Endothelial cell of umbilical vein (primary cell): ENCODE data around the gene ATP10A. TPM values are rescaled to one million over a fixed set of nuclear protein-coding genes. Genes with fewer than 3 reads are reported as not detected.

Source experiments
- BruUV-seq: library from RNA; stranded (reverse); fragments of 400-500 nt; replicated peaks from 2 replicates; lab custom pipeline; 2021; lab: Mats Ljungman, UMichigan
- CTCF ChIA-PET: fragments of 300-600, 350-600 bp; sonication (Branson Sonifier 250); formaldehyde crosslinking; loops from one replicate; lab custom pipeline; 2021; ENCODE audit warnings: antibody characterized with exemption, inconsistent platforms; lab: Charles Lee
- POLR2A ChIA-PET: fragments of 300-600, 350-600 bp; sonication (Branson Sonifier 250); formaldehyde crosslinking; loops from one replicate; lab custom pipeline; 2021; ENCODE audit warnings: antibody characterized with exemption, inconsistent platforms; lab: Charles Lee
- DNase-seq: peaks from one replicate; pipeline ENCODE4 v3.0.0-alpha.2; 2011; ENCODE audit warnings: low read depth, low spot score
- FAIRE-seq: peaks from 2 replicates; lab custom pipeline; 2011; peaks lifted over from hg19 to GRCh38; lab: Jason Lieb, UNC
- H2AFZ ChIP-seq: 2 replicates; pipeline ENCODE4 v1.6.0; 2012; ENCODE audit warnings: low read depth, low read length, control low read depth, inconsistent platforms
- H3K27ac ChIP-seq: 2 replicates; pipeline ENCODE4 v1.5.1; 2011; ENCODE audit warnings: low read depth, mild to moderate bottlenecking, control low read depth, low read length, moderate library complexity; ENCODE audit not compliant: insufficient read depth
- H3K27me3 ChIP-seq, 2 experiments: 2 replicates each; pipeline versions ENCODE4 v1.6.0 to v1.6.1; 2011; ENCODE audit warnings: low read length in 2 of 2, mixed read lengths in 1 of 2; ENCODE audit not compliant: control insufficient read depth in 2 of 2, insufficient read depth in 2 of 2
- H3K36me3 ChIP-seq, 2 experiments: 2 replicates in 1 of 2; 3 replicates in 1 of 2; pipeline ENCODE4 v1.5.1; 2011; ENCODE audit warnings: low read length in 2 of 2, mild to moderate bottlenecking in 1 of 2, moderate library complexity in 1 of 2; ENCODE audit not compliant: control insufficient read depth in 2 of 2, insufficient read depth in 2 of 2; ENCODE audit errors: extremely low read depth in 1 of 2
- H3K4me1 ChIP-seq: 3 replicates; pipeline ENCODE4 v1.5.1; 2011; ENCODE audit warnings: mild to moderate bottlenecking, low read length; ENCODE audit not compliant: control insufficient read depth, insufficient read depth; ENCODE audit errors: extremely low read depth
- H3K4me2 ChIP-seq: 2 replicates; pipeline ENCODE4 v1.6.1; 2011; ENCODE audit warnings: low read length, control low read depth, mixed read lengths; ENCODE audit not compliant: insufficient read depth
- H3K4me3 ChIP-seq, 3 experiments: fragments of 200-600 bp in 1 of 3; sonication (generic), shearing (Covaris generic) in 1 of 3; replicated peaks in 1 of 3; 2 replicates each; pipeline ENCODE4 v1.5.1; 2011 to 2016; ENCODE audit warnings: control low read depth in 3 of 3, low read length in 3 of 3, mild to moderate bottlenecking in 2 of 3, inconsistent platforms in 1 of 3, low read depth in 1 of 3, moderate library complexity in 1 of 3; ENCODE audit not compliant: insufficient read depth in 1 of 3
- H3K79me2 ChIP-seq: 2 replicates; pipeline ENCODE4 v1.6.0; 2012; ENCODE audit warnings: low read length, inconsistent platforms; ENCODE audit not compliant: control insufficient read depth, insufficient read depth
- H3K9ac ChIP-seq: replicated peaks from 2 replicates; pipeline ENCODE3; 2011; ENCODE audit warnings: low read length, control low read depth; ENCODE audit not compliant: insufficient read depth; ENCODE audit errors: extremely low read depth
- H3K9me1 ChIP-seq: replicated peaks from 3 replicates; pipeline ENCODE4 v1.6.0; 2011; ENCODE audit warnings: mild to moderate bottlenecking, low read length; ENCODE audit not compliant: control insufficient read depth, insufficient read depth; ENCODE audit errors: extremely low read depth
- H3K9me3 ChIP-seq: replicated peaks from 2 replicates; pipeline ENCODE4 v1.5.1; 2012; ENCODE audit warnings: low read length, inconsistent platforms; ENCODE audit not compliant: control insufficient read depth, insufficient read depth
- H4K20me1 ChIP-seq: replicated peaks from 2 replicates; pipeline ENCODE3; 2011; ENCODE audit warnings: mild to moderate bottlenecking, low read length; ENCODE audit not compliant: control insufficient read depth, insufficient read depth; ENCODE audit errors: extremely low read depth
- EZH2 ChIP-seq: IDR thresholded peaks from 2 replicates; pipeline ENCODE4 v1.6.1; 2012; ENCODE audit warnings: borderline replicate concordance, low read depth, mild to moderate bottlenecking, moderate library complexity, low read length, inconsistent platforms; ENCODE audit not compliant: severe bottlenecking
- FOS ChIP-seq: IDR thresholded peaks from 2 replicates; pipeline ENCODE4 v1.6.1; 2011; ENCODE audit warnings: mild to moderate bottlenecking, low read length, moderate library complexity, borderline replicate concordance; ENCODE audit not compliant: insufficient read depth
- GATA2 ChIP-seq: IDR thresholded peaks from 2 replicates; pipeline ENCODE4 v1.7.0; 2011; ENCODE audit warnings: low read depth, mild to moderate bottlenecking, moderate library complexity, mixed read lengths, low read length; ENCODE audit not compliant: insufficient read length, insufficient read depth
- JUN ChIP-seq: IDR thresholded peaks from 2 replicates; pipeline ENCODE4 v1.6.1; 2011; ENCODE audit warnings: borderline replicate concordance, low read depth; ENCODE audit not compliant: insufficient read length, insufficient read depth
- MAX ChIP-seq: IDR thresholded peaks from 2 replicates; pipeline ENCODE4 v1.6.1; 2011; ENCODE audit not compliant: insufficient read depth, insufficient read length
- MYC ChIP-seq: IDR thresholded peaks from one replicate; pipeline ENCODE4 v1.6.1; 2011; ENCODE audit warnings: mild to moderate bottlenecking, low read depth, low read length
- POLR2A ChIP-seq: IDR thresholded peaks from 2 replicates; pipeline ENCODE4 v1.6.1; 2012; ENCODE audit warnings: low read depth, mild to moderate bottlenecking, control low read depth, low read length
- POLR2AphosphoS5 ChIP-seq: IDR thresholded peaks from 2 replicates; pipeline ENCODE4 v1.6.1; 2012; ENCODE audit warnings: low read depth, mild to moderate bottlenecking, control low read depth, low read length, moderate library complexity; ENCODE audit not compliant: insufficient read depth
- dilution Hi-C: fragments of 300-500 bp; cut with MboI; formaldehyde crosslinking; loops from one replicate; pipeline ENCODE4 v1.15.0; 2019; ENCODE audit warnings: low sequenced_read_pairs; ENCODE audit not compliant: extremely low pct_ligation_motif_present
- intact Hi-C: fragments of 100-400 bp; cut with micrococcal nuclease; formaldehyde crosslinking; loops from one replicate; pipeline ENCODE4 v1.10.0; 2022
- polyA plus RNA-seq, 4 experiments: library from polyadenylated mRNA; depleted of rRNA in 3 of 4; stranded (reverse) in 3 of 4; unstranded in 1 of 4; fragments of >200 nt; gene quantifications; 2 replicates each; pipeline versions ENCODE4 v1.2.1 to v1.2.3, GENCODE V29; 2011 to 2012; ENCODE audit warnings: missing spikeins in 1 of 4
- total RNA-seq: library from RNA; stranded (reverse); gene quantifications from 2 replicates; pipeline ENCODE4 v1.2.3, GENCODE V29; 2021
- TF ChIP-seq, protein P1 (sequence below), 2 donors: IDR thresholded peaks; 1 replicate in 1 of 2; 2 replicates in 1 of 2; pipeline ENCODE4 v1.5.1; 2011; ENCODE audit warnings: low read length in 2 of 2, mild to moderate bottlenecking in 2 of 2, moderate library complexity in 2 of 2, control low read depth in 1 of 2, inconsistent platforms in 1 of 2, low read depth in 1 of 2; ENCODE audit not compliant: insufficient read depth in 1 of 2; ENCODE audit errors: extremely low read depth in 1 of 2

The ATP10A gene
- total and polyA plus RNA-seq, 2 donors (not counting 3 experiments of a cell fraction or from before 2014, with no cell fraction given) = not detected

DNA sequence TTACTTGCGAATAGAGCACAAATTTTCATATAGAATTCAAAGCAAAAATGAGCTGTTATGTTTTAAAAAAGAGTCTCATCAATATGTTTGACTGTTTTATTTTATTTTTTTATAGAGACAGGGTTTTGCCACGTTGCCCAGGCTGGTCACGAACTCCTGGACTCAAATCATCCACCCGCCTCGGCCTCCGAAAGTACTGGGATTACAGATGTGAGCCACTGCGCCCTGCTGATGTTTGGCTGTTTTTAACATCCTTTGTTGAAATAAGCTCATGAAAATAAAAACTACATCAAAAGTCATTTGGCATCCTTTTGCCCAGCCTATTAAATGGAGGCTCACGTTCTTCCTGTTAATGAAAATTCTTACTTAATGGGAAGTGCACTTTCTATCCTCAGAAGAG lies 154.7 kb downstream of the ATP10A start:
- Histone ChIP-seq H3K9me3 (peaks cover 5% of the 10 kb centered on the region), H3K4me2 (no peak overlapping the region), H4K20me1 (no peaks in the 10 kb centered on the region), H3K36me3 (no peaks in the 10 kb centered on the region), H3K9ac (no peak overlapping the region), H2AFZ (no peak overlapping the region), H3K27ac (no peak overlapping the region), H3K4me3 (no peak overlapping the region), H3K79me2 (no peaks in the 10 kb centered on the region), H3K4me1 (no peaks in the 10 kb centered on the region), H3K27me3 (no peaks in the 10 kb centered on the region), H3K9me1 (no peaks in the 10 kb centered on the region)
- TF ChIP-seq GATA2 = no peak
- TF ChIP-seq FOS = no peak
- TF ChIP-seq POLR2A = no peak
- TF ChIP-seq JUN = no peak
- TF ChIP-seq, protein P1, sequence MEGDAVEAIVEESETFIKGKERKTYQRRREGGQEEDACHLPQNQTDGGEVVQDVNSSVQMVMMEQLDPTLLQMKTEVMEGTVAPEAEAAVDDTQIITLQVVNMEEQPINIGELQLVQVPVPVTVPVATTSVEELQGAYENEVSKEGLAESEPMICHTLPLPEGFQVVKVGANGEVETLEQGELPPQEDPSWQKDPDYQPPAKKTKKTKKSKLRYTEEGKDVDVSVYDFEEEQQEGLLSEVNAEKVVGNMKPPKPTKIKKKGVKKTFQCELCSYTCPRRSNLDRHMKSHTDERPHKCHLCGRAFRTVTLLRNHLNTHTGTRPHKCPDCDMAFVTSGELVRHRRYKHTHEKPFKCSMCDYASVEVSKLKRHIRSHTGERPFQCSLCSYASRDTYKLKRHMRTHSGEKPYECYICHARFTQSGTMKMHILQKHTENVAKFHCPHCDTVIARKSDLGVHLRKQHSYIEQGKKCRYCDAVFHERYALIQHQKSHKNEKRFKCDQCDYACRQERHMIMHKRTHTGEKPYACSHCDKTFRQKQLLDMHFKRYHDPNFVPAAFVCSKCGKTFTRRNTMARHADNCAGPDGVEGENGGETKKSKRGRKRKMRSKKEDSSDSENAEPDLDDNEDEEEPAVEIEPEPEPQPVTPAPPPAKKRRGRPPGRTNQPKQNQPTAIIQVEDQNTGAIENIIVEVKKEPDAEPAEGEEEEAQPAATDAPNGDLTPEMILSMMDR (IDR thresholded peaks at IDR 0.05; ENCODE audit: extremely low read depth in 1 of 2, insufficient read depth in 1 of 2, low read depth in 1 of 2, low read length in 2 of 2) = no peak
- TF ChIP-seq MAX = no peak
- TF ChIP-seq EZH2 = no peak
- no peak for TF ChIP-seq MYC
- TF ChIP-seq POLR2AphosphoS5 = no peak
- no peak for DNase-seq
- intact Hi-C loops = no loop called here
- ChIA-PET CTCF (no interaction called here), POLR2A (no interaction called here)
- dilution Hi-C loops = no loop called here
- no peak for FAIRE-seq
- BruUV-seq = no TSS peak
